GM21737 (cell line): ENCODE results near the gene KBTBD13.

Experiments used
- ATAC-seq: cut with Tn5 transposase; IDR thresholded peaks from one replicate; pipeline ENCODE4 v1.9.1; 2021; ENCODE audit warnings: mild to moderate bottlenecking, moderate library complexity; ENCODE audit not compliant: unreplicated experiment

The KBTBD13 gene

DNA sequence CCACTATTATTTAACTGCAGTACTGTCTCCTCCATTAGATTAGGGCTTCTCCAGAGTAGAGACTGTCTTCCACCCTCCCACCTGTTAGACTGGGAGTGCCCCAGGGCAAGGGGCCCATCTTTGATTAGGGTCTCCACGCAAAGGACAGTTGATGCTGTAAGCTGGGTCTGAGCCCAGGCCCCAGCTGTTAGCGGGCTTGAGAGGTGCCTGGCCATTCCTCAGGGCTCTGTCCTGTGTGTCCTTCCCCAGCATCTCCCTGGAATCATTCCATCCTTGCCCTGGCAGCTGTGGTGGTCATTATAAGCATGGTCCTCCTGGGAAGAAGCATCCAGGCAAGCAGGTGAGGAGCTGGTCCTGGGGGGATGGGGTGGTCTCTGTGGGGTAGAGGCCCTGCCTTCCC, 25.3 kb upstream of the KBTBD13 start:
- ATAC-seq, result no peak

DNA sequence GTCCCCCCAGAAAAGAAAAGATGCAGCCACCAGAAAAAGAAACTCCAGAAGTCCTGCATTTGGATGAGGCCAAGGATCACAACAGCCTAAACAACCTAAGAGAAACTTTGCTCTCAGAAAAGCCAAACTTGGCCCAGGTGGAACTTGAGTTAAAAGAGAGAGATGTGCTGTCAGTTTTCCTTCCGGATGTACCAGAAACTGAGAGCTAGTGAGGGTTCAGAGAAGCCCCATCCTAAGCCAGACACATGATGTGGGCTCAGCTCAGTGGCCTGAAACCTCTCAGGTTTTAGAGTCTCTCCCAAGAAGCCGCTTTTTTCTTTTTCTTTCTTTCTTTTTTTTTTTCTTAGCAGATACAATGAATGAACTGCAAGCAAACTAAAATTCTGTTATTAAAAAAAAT, 23.6 kb upstream of the KBTBD13 start:
- ATAC-seq, result no peak

GRCh38 chr15:65054333-65055200, 22.0 kb upstream of the KBTBD13 start:
- no peak for ATAC-seq

DNA sequence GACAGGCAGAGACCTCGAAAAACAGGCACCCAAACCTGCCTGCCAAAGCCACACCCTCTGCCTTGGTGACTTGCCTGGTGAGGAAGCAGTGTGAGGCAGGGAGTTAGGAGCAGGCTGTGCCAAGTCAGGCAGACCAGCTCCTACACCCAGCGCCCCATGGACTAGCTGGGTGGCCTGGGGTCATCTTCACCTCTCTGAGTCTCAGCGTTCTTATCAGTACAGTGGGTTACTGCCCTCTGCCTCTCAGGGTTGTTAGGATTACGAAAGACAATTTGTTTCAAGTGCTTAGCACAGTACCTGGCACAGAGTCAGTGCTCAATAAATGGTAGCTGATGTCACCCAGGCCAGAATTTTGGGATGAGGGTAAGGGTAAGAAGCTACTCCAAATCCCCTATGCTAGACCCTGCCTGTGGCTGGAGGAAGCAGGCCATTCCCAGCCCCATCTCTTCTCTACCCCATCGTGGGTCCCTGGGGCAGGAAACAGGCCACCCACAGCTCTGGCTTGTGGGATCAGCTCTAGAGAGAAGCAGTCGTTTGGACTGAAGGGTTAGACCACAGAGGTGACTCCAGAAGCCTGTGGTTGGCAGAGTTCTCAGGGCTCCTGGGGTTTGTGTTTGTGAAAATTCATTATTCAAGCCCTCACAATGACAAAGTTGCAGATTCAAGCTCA, 21.2 kb upstream of the KBTBD13 start:
- no peak for ATAC-seq

GRCh38 chr15:65056106-65056505, 20.4 kb upstream of the KBTBD13 start:
- ATAC-seq, result no peak

DNA sequence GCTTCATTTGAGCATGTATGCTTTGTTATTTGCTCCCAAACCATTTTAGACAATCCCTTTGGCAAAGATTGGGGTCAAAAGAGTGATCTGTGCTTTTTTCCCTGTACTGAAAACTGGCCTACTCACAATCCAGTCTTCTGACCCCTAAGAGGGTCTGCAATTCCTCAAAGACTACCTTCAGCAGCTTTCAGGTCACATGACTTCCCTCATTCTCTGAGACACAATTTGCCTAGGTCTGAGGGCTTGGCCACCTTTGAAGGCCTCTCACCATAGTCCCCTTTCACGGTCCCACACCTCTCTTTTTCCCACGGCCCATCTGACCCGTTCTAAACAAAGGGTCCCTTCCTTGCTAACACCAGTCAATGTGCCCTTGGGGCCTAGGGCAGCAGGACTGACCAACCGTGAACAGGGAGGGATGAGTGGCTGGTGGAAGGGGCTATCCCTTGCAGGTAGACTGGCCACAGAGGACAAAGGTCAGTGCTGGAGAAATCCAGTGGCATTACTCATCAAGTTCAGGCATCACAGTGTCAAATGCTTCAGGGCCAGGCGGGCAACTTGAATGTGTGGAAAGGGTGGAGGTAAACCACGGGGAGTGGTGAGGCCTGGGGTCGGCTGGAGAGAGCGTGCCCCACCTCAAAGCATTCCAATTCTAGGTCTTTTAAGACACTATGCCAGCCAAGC, 19.5 kb upstream of the KBTBD13 start:
- ATAC-seq, result no peak

GRCh38 chr15:65057549-65057940, 19.0 kb upstream of the KBTBD13 start:
- no peak for ATAC-seq

DNA sequence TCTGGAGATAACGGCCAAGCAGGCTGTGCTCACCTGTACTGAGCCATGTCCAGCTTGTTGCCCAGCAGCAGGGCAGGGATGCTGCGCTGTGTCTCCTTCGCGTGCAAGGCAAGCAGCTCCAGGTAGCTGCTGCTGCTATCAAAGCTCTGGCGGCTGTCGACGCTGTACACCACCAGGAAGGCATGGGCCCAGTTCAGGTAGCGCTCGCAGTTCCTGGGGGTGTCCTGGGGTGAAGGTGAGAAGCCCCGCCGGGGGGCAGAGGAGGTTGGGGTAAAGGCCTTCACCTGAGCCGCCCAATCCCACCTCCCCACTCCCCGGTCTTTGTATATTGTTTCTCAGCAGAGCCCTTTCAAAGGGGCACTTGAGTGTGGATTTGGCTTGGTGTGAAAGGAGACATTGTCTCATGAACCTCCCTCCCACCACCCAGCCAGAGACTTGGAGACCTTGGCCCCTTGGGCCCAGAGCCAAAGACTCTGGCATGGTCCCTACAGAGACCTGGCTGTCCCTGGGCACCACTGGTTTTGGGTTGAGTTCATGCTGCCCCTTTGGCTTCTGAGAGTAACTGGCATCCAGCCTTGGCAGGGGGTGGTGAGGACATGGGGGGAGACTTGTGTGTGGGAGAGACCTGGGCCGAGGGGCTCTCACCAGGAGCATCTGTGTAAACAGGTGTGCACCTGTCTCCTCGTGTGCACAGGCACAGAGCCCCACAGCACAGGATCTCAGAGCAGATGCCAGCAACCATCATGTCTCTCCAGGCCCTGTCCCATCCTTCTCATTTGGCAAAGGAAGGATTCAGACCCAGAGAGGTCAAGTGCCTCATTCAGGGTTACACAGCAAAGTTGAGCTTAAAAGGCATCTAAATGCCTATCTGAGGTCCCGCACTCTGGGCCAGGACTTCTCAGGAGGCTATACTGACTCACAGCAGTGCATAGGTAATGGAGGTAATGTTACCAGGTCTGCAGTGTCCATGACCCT, 17.9 kb upstream of the KBTBD13 start:
- no peak for ATAC-seq

DNA sequence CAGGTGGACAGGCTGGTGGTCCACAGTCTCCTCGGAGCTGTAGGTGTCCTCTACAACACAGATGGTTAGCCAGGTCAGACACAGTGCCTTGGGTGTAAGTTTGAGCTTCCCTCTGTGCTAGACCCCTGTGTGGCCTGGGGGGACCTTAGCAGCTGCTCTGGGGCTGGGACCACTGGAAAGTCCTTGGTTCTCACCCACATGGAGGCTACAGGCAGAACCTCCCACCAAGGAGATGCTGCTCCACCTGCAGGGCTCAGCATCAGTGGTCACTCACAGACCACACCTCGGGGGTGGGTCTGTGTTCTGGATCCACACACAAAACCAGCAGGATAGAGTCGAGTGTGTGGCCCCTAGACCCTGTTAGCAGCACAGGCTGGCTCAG, 17.2 kb upstream of the KBTBD13 start:
- no peak for ATAC-seq

- no peak for ATAC-seq
Measured at GRCh38 chr15:65059931-65060596, 16.5 kb upstream of the KBTBD13 start.

DNA sequence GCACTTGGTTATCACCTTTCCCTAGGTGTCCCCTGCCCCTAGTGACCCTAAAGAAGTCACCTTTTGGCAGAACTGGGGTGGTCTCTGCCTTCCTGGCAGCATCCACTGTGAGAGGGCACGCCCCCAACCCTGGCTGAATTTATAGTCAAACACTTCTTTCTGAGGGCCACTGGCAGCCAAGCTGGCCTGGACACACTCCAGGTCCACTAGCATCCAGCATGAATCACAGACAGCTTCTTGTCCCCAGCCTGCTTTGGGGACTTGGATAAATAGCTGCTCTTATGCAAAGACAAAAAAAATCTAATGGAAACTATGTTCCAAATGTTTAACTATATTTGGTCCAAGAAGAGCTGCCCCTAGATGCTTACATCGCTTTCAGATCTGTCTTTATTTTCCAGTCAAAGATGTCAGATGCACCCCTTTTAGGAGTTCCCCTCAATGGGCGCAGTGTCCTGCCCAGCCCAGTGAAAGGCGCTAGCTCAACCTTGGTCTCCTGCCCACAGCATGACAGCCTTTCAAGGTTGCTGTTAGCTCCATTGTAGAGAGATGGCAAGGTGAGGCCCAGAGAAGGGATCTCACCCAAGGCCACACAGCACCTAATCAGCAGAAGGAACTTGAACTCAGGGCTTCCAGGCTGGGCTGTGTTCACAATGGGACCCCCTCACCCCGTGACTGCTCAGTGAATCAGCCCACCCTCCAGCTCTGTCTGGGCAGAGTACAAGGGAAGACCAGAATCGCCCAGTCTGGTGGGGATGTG, 15.7 kb upstream of the KBTBD13 start:
- no peak for ATAC-seq

GRCh38 chr15:65062061-65062460, 14.5 kb upstream of the KBTBD13 start:
- no peak for ATAC-seq

GRCh38 chr15:65062726-65063125, 13.8 kb upstream of the KBTBD13 start:
- ATAC-seq, result no peak

DNA sequence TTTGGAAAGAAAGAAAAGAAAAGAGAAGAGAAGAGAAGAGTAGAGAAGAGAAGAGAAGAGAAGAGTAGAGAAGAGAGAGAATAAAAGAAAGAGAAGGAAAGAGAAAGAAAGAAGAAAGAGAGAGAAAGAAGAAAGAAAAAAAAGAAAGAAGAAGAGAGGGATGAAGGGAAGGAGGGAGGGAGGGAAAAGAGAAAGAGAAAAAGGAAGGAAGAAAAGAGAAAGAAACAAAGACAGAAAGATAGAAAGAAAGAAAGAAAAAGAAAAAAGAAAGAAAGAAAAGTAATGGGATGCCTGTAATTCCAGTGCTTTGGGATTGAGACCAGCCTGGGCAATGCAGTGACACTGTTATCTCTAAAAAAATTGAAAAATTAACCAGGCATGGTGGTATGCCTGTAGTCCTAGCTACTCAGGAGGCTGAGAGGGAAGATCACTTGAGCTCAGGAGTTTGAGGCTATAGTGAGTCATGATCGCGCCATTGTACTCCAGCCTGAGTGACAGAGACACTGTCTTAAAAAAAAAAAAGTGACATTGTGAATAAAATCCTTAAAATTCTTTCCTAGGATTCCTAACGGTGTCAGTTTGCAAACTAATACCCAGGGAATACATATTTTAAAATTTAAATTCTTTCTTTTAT, 10.4 kb upstream of the KBTBD13 start:
- ATAC-seq, result no peak

DNA sequence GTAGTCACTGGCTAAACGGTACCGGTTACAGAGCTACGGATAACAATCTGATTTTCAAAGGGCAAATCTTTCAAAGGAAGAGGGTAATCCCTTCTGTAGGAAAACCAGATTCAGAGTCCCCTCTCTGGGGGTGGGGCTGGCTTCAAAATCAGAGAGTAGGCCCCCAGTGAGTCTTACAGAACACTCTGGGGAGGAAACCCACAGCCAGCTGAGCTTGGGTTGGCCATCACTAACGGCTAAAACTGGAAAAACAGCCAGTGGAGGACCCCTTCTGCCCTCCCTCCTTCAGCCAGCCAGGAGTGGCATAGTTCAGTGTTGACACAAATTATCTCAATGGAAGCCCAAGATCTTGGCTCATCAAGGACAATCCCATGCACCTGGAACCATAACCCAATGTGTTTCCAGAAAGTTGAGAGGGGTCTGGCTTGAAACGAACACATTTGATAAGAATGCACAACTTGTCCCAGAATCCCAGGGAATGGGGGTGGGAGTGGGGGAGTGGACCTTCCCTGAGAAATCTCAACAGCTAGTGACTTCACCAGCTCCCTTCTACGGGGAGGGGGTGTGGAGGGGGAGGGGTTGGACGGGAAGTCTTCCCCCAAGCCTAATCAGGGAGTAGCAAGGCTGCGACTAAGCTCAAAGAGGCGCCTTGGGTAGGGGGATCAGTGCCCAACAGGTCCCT, 9.8 kb upstream of the KBTBD13 start:
- no peak for ATAC-seq

DNA sequence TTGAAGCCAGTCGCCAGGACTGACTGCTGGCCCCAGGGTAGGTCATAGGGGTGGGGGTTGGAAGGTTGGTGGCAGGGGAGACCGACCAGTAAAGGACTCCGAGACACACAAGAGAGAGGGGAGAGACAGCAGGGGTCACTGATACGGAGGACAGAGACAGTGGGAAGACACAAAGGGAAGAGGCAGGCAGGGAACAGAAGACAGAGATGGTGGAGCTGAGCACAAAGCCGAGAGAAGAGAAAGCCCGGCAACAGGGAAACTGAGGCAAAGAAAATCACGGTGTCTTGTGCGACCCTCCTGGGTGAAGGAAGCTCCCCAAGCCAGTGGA, 9.3 kb upstream of the KBTBD13 start:
- no peak for ATAC-seq

GRCh38 chr15:65067645-65068402, 8.7 kb upstream of the KBTBD13 start, which contains the start of gene RASL12:
TSS of gene RASL12 (minus strand) at chr15:65067991. CDS start at chr15:65067835, 156 bp downstream.
- no peak for ATAC-seq

DNA sequence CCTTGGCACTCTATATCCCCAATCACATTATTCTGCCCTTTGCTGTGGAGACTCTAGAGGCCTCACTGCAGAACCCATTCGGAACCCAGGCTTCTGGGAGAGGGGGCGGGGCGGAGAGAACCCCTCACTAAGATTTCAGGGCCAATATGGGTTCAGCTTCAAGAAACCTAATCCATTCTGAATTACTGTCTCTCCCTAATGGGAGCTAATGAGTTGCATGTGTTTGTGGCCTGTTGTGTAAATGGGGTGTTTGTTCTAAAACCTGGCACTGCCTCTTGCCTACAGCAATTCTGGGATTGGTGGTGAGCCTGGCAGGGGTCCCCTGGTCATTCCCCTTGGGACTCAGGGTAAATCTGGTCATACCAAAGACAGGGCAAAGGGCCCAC, 8.2 kb upstream of the KBTBD13 start:
- ATAC-seq, result no peak
